BJ (cell line): ENCODE results near the gene SLCO3A1. TPM values are rescaled to one million over a fixed set of nuclear protein-coding genes. Genes with fewer than 3 reads are reported as not detected.

Source experiments
- CTCF ChIA-PET: fragments of 350-600 bp; formaldehyde crosslinking; extraction: SDS; loops from one replicate; lab custom pipeline; 2021; ENCODE audit warnings: antibody characterized with exemption, inconsistent platforms; lab: Yijun Ruan, JAX
- POLR2A ChIA-PET: fragments of 300-600 bp; sonication (Branson Sonifier 250); formaldehyde crosslinking; extraction: SDS; loops from one replicate; lab custom pipeline; 2021; ENCODE audit warnings: antibody characterized with exemption; lab: Charles Lee
- DNase-seq: peaks from one replicate; pipeline ENCODE4 v3.0.0-alpha.2; 2011; ENCODE audit warnings: low read depth
- H3K27me3 ChIP-seq: 2 replicates; pipeline ENCODE4 v1.6.0; 2011; ENCODE audit warnings: low read length; ENCODE audit not compliant: control insufficient read depth, insufficient read depth
- H3K36me3 ChIP-seq: 2 replicates; pipeline ENCODE4 v1.5.1; 2011; ENCODE audit warnings: low read length; ENCODE audit not compliant: control insufficient read depth, insufficient read depth
- H3K4me3 ChIP-seq: 2 replicates; pipeline ENCODE4 v1.5.1; 2011; ENCODE audit warnings: low read depth, mild to moderate bottlenecking, control low read depth, low read length
- polyA plus RNA-seq: library from polyadenylated mRNA; depleted of rRNA; stranded (reverse); fragments of >200 nt; gene quantifications from 2 replicates; pipeline ENCODE4 v1.2.3, GENCODE V29; 2011
- TF ChIP-seq, protein P1 (sequence below): IDR thresholded peaks from 2 replicates; pipeline ENCODE4 v1.5.1; 2011; ENCODE audit warnings: low read depth, mild to moderate bottlenecking, control low read depth, inconsistent platforms, low read length, moderate library complexity; ENCODE audit not compliant: insufficient read depth

Gene SLCO3A1
- polyA plus RNA-seq, 1 experiment: 7.8 TPM

DNA sequence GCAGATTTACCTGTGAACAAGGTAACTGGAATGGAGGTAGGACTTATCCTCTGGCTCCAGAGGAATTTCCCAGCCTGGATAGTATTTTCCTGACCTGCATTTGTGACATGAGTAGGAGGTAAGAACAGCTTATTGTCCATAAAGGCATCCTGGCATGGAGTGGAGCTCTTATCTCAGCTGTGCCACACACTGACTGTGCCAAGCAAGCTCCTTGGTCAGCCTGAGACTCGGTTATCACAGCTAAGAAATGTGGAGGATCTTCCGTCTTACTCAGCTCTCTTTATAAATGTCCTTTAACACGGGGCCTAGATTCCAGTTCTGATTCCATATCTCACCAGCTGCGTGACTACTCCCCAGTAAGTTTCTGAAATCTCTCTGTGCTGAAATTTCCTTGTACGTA is 38.9 kb downstream of the SLCO3A1 start:
- TF ChIP-seq, protein P1, sequence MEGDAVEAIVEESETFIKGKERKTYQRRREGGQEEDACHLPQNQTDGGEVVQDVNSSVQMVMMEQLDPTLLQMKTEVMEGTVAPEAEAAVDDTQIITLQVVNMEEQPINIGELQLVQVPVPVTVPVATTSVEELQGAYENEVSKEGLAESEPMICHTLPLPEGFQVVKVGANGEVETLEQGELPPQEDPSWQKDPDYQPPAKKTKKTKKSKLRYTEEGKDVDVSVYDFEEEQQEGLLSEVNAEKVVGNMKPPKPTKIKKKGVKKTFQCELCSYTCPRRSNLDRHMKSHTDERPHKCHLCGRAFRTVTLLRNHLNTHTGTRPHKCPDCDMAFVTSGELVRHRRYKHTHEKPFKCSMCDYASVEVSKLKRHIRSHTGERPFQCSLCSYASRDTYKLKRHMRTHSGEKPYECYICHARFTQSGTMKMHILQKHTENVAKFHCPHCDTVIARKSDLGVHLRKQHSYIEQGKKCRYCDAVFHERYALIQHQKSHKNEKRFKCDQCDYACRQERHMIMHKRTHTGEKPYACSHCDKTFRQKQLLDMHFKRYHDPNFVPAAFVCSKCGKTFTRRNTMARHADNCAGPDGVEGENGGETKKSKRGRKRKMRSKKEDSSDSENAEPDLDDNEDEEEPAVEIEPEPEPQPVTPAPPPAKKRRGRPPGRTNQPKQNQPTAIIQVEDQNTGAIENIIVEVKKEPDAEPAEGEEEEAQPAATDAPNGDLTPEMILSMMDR: no peak
- DNase-seq: no peak
- Histone ChIP-seq H3K4me3 (no peak overlapping the region), H3K36me3 (no peaks in the 10 kb centered on the region), H3K27me3 (no peaks in the 10 kb centered on the region)
- CTCF ChIA-PET: interaction anchor here (0.7 kb wide), 1 partner anchor 46 kb away, joined by 3 read pairs; no protein-coding TSS in a partner anchor
- POLR2A ChIA-PET: no interaction called here

DNA sequence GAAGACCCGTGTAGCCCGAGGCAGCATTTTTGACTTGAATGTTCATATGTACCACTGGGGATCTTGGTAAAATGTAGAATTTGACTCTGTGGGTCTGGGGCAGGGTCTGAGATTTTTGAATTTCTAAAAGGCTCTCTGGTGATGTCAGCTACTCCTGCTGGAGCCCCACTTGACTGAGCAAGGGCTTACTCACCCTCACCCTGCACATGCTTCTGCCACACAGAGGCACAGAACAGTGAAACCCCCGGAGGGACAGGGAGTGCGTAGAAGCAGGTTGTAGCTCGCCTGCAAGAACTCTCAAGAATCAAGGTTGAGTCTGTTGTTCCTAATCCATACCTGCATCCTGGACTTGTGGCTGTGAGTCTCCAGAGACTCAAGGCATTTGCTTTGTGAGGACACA is 41.1 kb downstream of the SLCO3A1 start:
- TF ChIP-seq, protein P1: no peak
- no peak overlapping the region for H3K4me3 ChIP-seq
- H3K36me3 ChIP-seq: no peaks in the 10 kb centered on the region
- DNase-seq: no peak
- ChIA-PET CTCF (no interaction called here), POLR2A (no interaction called here)
- no peaks in the 10 kb centered on the region for H3K27me3 ChIP-seq

DNA sequence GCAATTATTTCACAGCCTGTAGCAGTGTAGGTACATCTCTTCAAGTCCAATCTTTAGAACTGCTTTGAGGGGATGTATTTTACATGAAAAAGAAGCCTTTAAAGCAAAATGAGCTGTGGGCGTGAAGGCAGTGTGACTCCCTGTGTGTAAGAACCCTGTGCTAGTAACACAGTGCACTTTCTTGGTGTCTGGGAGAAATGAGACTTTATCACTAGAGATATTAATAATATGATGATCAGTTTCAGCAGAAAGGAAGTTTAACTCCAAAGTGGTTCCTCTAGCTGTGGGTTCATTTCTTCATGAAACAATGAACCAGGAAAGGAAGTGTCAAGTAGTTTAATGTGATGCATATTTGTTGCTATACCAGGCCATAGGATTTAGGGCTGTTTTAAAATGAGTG is 41.5 kb downstream of the SLCO3A1 start:
- no peaks in the 10 kb centered on the region for H3K36me3 ChIP-seq
- POLR2A ChIA-PET: no interaction called here
- no peak overlapping the region for H3K4me3 ChIP-seq
- no peak for DNase-seq
- no peaks in the 10 kb centered on the region for H3K27me3 ChIP-seq
- CTCF ChIA-PET: no interaction called here
- TF ChIP-seq, protein P1: no peak

DNA sequence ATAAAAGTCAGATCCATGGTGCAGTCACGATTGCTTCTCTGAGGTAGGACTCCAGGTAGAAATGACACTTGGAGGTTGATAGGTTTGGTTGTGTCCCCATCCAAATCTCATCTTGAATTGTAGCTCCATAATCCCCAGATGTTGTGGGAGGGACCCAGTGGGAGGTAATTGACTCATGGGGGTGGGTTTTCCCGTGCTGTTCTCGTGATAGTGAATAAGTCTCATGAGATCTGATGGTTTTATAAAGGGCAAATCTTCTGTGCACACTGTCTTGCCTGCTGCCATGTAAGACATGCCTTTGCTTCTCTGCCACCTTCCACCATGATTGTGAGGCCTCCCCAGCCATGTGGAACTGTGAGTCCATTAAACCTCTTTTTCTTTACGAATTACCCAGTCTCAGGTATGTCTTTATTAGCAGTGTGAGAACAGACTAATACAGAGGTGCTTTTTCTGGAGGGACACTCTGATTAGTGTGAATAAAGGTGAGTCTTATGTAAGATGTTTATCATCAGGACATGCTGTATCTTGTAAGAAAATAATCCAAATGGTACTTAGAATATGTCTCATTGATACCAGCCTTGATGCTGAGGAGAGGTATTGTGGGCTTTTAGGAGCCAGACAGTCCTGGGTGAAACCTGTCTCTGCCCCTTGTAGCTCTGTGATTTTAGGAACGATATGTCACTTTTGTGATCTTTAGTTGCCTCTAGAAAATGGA is 43.0 kb downstream of the SLCO3A1 start:
- no peaks in the 10 kb centered on the region for H3K36me3 ChIP-seq
- TF ChIP-seq, protein P1: no peak
- POLR2A ChIA-PET: no interaction called here

DNA sequence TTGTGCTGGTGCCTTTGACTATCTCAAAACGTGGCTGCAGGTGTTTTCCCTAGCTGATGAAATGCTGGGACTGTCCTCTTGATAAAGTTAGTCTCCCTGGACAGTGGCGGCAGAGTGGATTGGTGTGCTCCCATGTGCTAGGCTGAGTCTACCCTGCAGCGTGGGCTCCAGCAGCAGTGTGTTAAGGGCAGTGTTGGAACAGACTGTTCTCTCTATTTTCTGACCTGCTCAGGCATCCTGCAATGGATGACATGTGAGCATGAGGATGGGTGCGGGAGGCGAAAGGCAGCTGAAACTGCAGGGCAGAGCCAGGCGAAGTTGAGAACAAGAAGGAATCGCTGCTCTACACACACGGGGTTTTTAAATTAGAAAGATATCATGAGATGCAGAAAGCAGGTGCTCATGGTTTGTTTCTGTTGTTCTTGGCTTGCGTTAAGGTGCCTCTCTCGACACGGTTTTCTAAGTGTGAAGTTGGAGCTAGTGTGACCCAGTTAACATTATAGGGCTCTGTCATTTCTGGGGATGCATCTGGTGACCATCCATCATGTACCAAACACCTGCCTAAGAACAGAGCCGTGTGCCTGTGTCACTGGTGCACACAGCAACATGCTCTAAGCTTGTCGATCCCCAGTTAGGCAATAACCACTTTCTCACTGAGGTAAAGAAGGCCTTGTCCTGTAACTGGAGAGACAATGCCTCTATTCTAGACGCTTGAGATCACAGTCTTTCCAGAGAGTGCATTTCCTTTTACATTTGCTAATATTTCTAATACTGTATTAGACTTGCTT is 44.3 kb downstream of the SLCO3A1 start:
- CTCF ChIA-PET: no interaction called here
- POLR2A ChIA-PET: no interaction called here

More for the DNA sequence above, 43.0 kb downstream of the SLCO3A1 start:
- CTCF ChIA-PET: interaction anchor here (0.8 kb wide), 1 partner anchor 44 kb away, joined by 3 read pairs; no protein-coding TSS in a partner anchor
- Histone ChIP-seq H3K27me3 (no peaks in the 10 kb centered on the region), H3K4me3 (no peak overlapping the region)
- DNase-seq: no peak

More for the DNA sequence above, 44.3 kb downstream of the SLCO3A1 start:
- TF ChIP-seq, protein P1: no peak
- Histone ChIP-seq H3K27me3 (no peaks in the 10 kb centered on the region), H3K4me3 (no peak overlapping the region), H3K36me3 (no peaks in the 10 kb centered on the region)
- DNase-seq: no peak
